ENCODE results near the gene MEGF8. TPM values are rescaled to one million over a fixed set of nuclear protein-coding genes. Genes with fewer than 3 reads are reported as not detected.
"Not testable (repeated sequence)": the region's sequence is repeated elsewhere in the genome, so short reads cannot be mapped to it uniquely, and the experiment has no call there.

MEGF8 gene
- total RNA-seq, 1 donor from 2014 or later = 27.5 TPM

DNA sequence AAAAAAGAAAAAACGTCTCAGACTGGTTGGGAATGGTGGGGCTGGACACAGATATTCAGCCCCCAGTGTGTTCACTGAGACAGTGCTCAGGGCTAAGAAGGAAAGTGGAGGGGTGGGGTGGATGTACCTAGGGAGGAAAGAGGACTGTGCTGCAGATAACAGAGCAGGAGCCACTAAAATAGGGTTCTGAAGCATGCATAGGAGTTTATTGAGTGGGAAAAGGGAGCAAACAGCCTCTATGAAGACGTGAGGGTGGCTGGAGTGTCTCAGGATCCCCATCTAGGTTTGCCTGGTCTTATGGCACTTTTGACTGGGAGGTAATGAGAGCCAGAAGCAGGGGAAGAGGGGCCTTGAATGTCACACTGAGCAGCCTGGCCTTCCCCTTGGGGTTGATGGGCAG lies 3.4 kb downstream of the MEGF8 start:
- DNase-seq (ENCODE audit: low read depth, low spot score) = no peak

GRCh38 chr19:42330241-42330711 lies 4.8 kb downstream of the MEGF8 start:
- no peak for DNase-seq (ENCODE audit: low read depth, low spot score)

- DNase-seq (ENCODE audit: low read depth, low spot score) = not testable (repeated sequence)
Measured at GRCh38 chr19:42331333-42331732, 5.9 kb downstream of the MEGF8 start.

GRCh38 chr19:42332059-42332458 lies 6.6 kb downstream of the MEGF8 start:
- no peak for DNase-seq (ENCODE audit: low read depth, low spot score)

DNA sequence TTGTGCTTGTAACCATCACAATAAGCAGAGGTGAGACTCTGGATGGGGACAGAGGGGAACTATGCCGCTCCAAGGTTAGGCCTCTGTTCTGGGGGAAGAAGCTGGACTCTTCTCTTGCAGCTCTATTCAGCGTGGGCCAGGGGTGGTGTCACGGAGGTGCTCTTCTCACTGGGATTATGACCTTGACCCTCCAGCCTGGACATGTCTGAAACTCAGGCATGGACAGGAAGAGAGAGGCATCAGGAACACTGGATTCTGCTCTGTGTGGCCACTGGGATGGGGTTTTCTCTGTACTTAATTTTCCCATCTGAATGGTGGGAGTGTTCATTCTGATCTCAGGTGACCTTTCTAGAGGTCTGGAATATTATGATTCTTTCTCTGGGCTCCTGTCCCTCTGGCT lies 7.6 kb downstream of the MEGF8 start:
- no peak for DNase-seq (ENCODE audit: low read depth, low spot score)

DNA sequence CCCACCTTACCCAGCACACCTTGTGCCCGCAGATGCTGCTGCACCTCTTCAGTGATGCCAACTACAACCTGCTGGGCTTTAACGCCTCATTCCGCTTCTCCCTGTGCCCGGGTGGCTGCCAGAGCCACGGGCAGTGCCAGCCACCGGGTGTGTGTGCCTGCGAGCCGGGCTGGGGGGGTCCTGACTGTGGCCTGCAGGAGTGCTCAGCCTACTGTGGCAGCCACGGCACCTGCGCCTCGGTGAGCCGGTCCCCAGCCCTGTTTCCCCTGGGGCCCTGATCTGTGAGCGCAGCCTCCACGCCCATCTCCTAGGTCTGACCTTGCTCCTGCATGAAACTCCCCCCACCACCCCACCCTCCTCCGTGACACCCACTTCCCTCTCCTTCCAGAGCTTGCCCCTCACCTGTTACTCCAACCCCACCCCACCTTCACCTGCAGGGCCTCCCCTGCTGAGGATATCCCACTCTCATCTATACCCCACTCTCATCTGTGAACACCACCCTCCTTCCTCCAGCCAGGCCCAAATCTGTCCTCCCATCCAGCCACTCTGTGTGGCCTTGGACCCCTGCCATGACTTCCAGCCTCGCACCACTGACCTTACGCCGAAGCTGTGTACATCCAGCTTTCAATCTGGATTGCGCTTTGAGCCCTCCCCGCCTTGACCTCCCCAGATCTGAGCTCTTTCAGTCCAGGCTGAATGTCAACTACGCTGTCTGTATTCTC lies 8.7 kb downstream of the MEGF8 start:
- DNase-seq (ENCODE audit: low read depth, low spot score) = no peak

DNA sequence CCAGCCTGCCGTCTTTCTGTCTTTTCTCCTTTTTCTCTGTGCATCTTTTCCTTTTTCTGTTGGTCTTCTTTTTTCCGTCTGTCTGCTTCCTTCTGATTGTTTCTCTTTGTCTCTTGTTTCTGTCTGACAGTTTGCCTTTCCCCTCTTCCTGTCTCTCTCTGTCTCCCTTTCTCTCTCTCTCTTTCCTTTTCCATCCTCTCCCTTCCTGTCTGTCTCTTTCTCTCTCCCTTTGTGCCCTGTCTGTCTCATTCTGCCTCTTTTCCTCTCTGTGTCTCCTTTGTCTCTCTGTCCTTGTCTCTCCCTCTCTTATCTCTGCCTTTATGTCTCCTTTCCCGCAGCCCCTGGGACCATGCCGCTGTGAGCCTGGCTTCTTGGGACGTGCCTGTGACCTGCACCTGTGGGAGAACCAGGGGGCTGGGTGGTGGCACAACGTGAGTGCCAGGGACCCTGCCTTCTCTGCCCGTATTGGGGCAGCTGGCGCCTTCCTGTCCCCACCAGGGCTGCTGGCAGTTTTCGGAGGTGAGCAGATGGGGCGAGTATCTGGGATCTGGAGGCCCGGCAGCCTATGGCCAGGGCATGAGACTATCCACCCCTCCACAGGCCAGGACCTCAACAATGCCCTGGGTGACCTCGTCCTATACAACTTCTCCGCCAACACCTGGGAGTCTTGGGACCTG lies 9.4 kb downstream of the MEGF8 start:
- no peak for DNase-seq (ENCODE audit: low read depth, low spot score)

- DNase-seq (ENCODE audit: low read depth, low spot score) = no peak
Measured at GRCh38 chr19:42335374-42335936, 10.0 kb downstream of the MEGF8 start.

DNA sequence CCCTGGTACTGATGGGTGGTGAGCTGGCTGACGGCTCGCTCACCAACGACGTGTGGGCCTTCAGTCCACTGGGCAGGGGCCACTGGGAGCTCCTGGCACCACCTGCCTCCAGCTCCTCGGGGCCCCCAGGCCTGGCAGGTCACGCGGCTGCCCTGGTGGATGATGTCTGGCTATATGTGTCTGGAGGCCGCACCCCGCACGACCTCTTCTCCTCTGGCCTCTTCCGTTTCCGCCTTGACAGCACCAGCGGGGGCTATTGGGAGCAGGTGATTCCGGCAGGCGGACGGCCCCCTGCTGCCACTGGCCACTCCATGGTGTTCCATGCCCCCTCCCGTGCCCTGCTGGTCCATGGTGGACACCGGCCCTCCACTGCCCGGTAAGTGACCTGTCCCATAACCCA lies 10.5 kb downstream of the MEGF8 start:
- no peak for DNase-seq (ENCODE audit: low read depth, low spot score)

GRCh38 chr19:42339126-42339860 lies 13.9 kb downstream of the MEGF8 start:
- not testable (repeated sequence) for DNase-seq (ENCODE audit: low read depth, low spot score)

- not testable (repeated sequence) for DNase-seq (ENCODE audit: low read depth, low spot score)
Measured at GRCh38 chr19:42339922-42340321, 14.5 kb downstream of the MEGF8 start.

- no peak for DNase-seq (ENCODE audit: low read depth, low spot score)
Measured at GRCh38 chr19:42343344-42344110, 18.1 kb downstream of the MEGF8 start.

DNA sequence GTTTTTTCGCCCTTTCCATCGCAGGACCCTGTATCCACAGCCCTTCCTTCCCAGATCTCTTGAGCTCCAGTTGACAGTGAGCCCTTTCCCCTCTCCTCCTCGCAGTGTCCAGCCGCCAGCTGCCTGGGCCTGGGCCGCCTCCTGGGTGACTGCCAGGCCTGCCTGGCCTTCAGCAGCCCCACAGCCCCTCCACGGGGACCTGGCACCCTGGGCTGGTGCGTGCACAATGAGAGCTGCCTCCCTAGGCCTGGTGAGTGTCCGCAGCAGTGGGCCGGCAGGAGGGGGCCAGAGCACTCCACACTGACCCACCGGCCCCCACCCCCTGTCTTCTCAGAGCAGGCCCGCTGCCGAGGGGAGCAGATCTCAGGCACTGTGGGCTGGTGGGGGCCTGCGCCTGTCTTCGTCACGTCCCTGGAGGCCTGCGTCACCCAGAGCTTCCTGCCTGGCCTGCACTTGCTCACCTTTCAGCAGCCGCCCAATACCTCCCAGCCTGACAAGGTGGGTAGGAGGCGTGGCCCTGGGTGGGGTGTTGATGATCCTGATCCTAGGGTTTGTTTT lies 19.0 kb downstream of the MEGF8 start:
- no peak for DNase-seq (ENCODE audit: low read depth, low spot score)

GRCh38 chr19:42345191-42345812 lies 19.9 kb downstream of the MEGF8 start:
- DNase-seq (ENCODE audit: low read depth, low spot score) = no peak

GRCh38 chr19:42348211-42348610 lies 22.8 kb downstream of the MEGF8 start:
- no peak for DNase-seq (ENCODE audit: low read depth, low spot score)

GRCh38 chr19:42349378-42350107 lies 24.1 kb downstream of the MEGF8 start:
- DNase-seq (ENCODE audit: low read depth, low spot score) = no peak

DNA sequence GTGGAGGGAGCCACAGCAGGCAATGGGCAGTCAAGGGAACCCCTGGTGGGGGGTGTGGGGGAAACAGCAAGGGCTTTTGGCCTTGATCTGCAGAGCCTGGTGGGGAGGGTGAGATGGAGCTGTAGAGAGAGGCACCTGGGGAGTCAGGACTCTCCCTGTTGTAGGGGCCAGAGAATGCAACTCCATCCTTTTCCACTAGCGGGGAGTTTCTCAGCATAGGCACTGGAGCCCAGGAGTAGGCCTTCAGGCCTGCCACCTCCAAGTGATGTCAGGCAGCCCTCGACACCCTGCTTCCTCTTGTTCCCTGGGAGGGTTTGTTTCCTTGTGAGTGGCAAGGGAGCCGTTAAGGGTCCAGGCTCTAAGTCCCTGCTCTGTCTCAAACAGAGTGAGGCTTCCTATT lies 25.0 kb downstream of the MEGF8 start:
- no peak for DNase-seq (ENCODE audit: low read depth, low spot score)

GRCh38 chr19:42351079-42351735 lies 25.8 kb downstream of the MEGF8 start:
- DNase-seq (ENCODE audit: low read depth, low spot score) = no peak

Measured in pulmonary artery endothelial cell (primary cell).